Liver (tissue), 9 donors: Measurements from ENCODE around the gene GBE1. TPM values are rescaled to one million over a fixed set of nuclear protein-coding genes. Genes with fewer than 3 reads are reported as not detected.
A peak's percentile ranks its signal among the peaks of the same experiment; 100 is the strongest.

Experiments
- DNase-seq: peaks from one replicate; pipeline ENCODE4 v3.0.0-alpha.2; 2017; ENCODE audit warnings: low spot score
- H3K27ac ChIP-seq, 2 donors: one replicate each; pipeline ENCODE4 v1.7.0; 2013; ENCODE audit warnings: inconsistent platforms in 2 of 2, low read length in 2 of 2, control low read depth in 1 of 2, low read depth in 1 of 2, mild to moderate bottlenecking in 1 of 2
- H3K27me3 ChIP-seq, 4 donors: one replicate each; pipeline versions ENCODE4 v1.6.1 to v1.7.0; 2013; ENCODE audit warnings: low read length in 3 of 4, inconsistent platforms in 1 of 4, mild to moderate bottlenecking in 1 of 4, moderate library complexity in 1 of 4; ENCODE audit not compliant: control insufficient read depth in 4 of 4, insufficient read depth in 4 of 4
- H3K36me3 ChIP-seq, 4 donors: one replicate each; pipeline versions ENCODE4 v1.6.1 to v1.7.0; 2013; ENCODE audit warnings: low read length in 3 of 4, mild to moderate bottlenecking in 3 of 4, low read depth in 1 of 4, moderate library complexity in 1 of 4; ENCODE audit not compliant: control insufficient read depth in 4 of 4, insufficient read depth in 3 of 4
- H3K4me1 ChIP-seq, 4 donors: one replicate each; pipeline versions ENCODE4 v1.6.1 to v1.7.0; 2013; ENCODE audit warnings: low read length in 3 of 4, mild to moderate bottlenecking in 3 of 4, moderate library complexity in 1 of 4; ENCODE audit not compliant: control insufficient read depth in 4 of 4, insufficient read depth in 4 of 4
- H3K4me3 ChIP-seq, 3 donors: one replicate each; pipeline versions ENCODE4 v1.6.1 to v1.7.0; 2013; ENCODE audit warnings: low read length in 3 of 3, control low read depth in 1 of 3, low read depth in 1 of 3, mild to moderate bottlenecking in 1 of 3
- H3K9ac ChIP-seq, 2 donors: one replicate each; pipeline ENCODE4 v1.7.0; 2013; ENCODE audit warnings: low read length in 2 of 2, mild to moderate bottlenecking in 2 of 2, moderate library complexity in 2 of 2, control low read depth in 1 of 2, low read depth in 1 of 2
- H3K9me3 ChIP-seq, 4 donors: one replicate each; pipeline versions ENCODE4 v1.6.1 to v1.7.0; 2013; ENCODE audit warnings: low read length in 3 of 4; ENCODE audit not compliant: control insufficient read depth in 4 of 4
- EGR1 ChIP-seq, 2 donors: IDR thresholded peaks; 2 replicates each; pipeline ENCODE4 v1.6.1; 2016 to 2018; ENCODE audit warnings: antibody characterized with exemption in 2 of 2, low read depth in 2 of 2
- FOXA1 ChIP-seq: IDR thresholded peaks from 2 replicates; pipeline ENCODE4 v1.6.1; 2016; ENCODE audit warnings: antibody characterized with exemption
- FOXA2 ChIP-seq: IDR thresholded peaks from 2 replicates; pipeline ENCODE4 v1.6.1; 2016; ENCODE audit warnings: antibody characterized with exemption
- HNF4A ChIP-seq, 2 donors: conservative IDR thresholded peaks; 2 replicates each; pipeline ENCODE4 v1.6.1; 2016; ENCODE audit warnings: antibody characterized with exemption in 2 of 2, mild to moderate bottlenecking in 2 of 2
- HNF4G ChIP-seq: IDR thresholded peaks from 2 replicates; pipeline ENCODE4 v1.6.1; 2016; ENCODE audit warnings: antibody characterized with exemption
- JUND ChIP-seq, 2 donors: IDR thresholded peaks; 2 replicates each; pipeline ENCODE4 v1.6.1; 2016; ENCODE audit warnings: antibody characterized with exemption in 2 of 2
- NR2F2 ChIP-seq: IDR thresholded peaks from 2 replicates; pipeline ENCODE4 v1.6.1; 2016; ENCODE audit warnings: antibody characterized with exemption
- RAD21 ChIP-seq, 2 donors: IDR thresholded peaks; 2 replicates each; pipeline ENCODE4 v1.6.1; 2016; ENCODE audit warnings: antibody characterized with exemption in 2 of 2, mild to moderate bottlenecking in 2 of 2
- RXRA ChIP-seq, 2 donors: IDR thresholded peaks; 2 replicates each; pipeline ENCODE4 v1.6.1; 2017 to 2018; ENCODE audit warnings: antibody characterized with exemption in 2 of 2, mild to moderate bottlenecking in 1 of 2
- SP1 ChIP-seq: IDR thresholded peaks from 2 replicates; pipeline ENCODE4 v1.6.1; 2018; ENCODE audit warnings: antibody characterized with exemption, mild to moderate bottlenecking
- YY1 ChIP-seq: IDR thresholded peaks from 2 replicates; pipeline ENCODE4 v1.6.1; 2016; ENCODE audit warnings: antibody characterized with exemption, mild to moderate bottlenecking
- WGBS: extraction: QIAGEN DNeasy Blood & Tissue Kit; methylation state at CpG from one replicate; pipeline ENCODE4 v1.1.7; 2013; 5-methylcytosine and 5-hydroxymethylcytosine counted together
- polyA plus RNA-seq, 2 donors: library from polyadenylated mRNA; stranded (reverse) in 1 of 2; unstranded in 1 of 2; fragments of 200-250 nt in 1 of 2; fragments of >200 nt in 1 of 2; fragmentation: Nextera tagmentation in 1 of 2; extraction: Ambion mirVana in 1 of 2; gene quantifications; one replicate each; pipeline versions ENCODE4 v1.2.1 to v1.2.3, GENCODE V29; 2013 to 2015
- total RNA-seq, 2 donors: library from RNA; depleted of rRNA; stranded (reverse); fragments of >200 nt; gene quantifications; one replicate each; pipeline ENCODE4 v1.2.3, GENCODE V29; 2014
- TF ChIP-seq, protein P1 (sequence below): IDR thresholded peaks from 2 replicates; pipeline ENCODE4 v1.6.1; 2016; ENCODE audit warnings: antibody characterized with exemption, mild to moderate bottlenecking
- TF ChIP-seq, protein P2 (sequence below): IDR thresholded peaks from 2 replicates; pipeline ENCODE4 v1.6.1; 2016; ENCODE audit warnings: antibody characterized with exemption
- donor health status: healthy.
- donor health status: healthy.
- donor health status: healthy.
- donor health status: healthy.
- donor health status: healthy.

GBE1 gene
- total and polyA plus RNA-seq, 4 donors, result 22.5 to 95.6 (median 25.8) TPM

DNA sequence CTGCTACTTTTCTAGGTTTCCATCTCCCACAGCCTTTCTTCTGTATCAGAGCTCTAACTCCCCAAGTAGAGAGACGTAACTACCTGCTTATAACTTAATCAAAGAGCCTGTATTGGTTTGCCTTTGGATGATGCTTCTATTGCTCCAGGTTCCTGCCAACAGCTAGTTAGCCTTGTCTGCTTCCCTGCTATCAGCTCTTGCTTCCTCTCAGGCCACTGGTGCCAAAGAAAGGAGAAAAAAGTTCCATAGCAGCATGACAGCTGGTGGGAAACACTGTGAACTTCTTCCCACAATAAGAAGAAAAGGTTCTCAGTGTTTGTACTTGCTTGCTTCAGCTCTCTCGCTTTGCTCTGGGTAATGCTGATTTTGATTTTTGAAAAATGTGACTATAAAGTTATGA, 206.6 kb downstream of the GBE1 start:
- H3K27ac ChIP-seq, result peak overlapping the region; percentile 53 to 64
- no peaks in the 10 kb centered on the region for H3K27me3 ChIP-seq
- no peaks in the 10 kb centered on the region for H3K9me3 ChIP-seq
- no peak overlapping the region for H3K4me3 ChIP-seq
- WGBS, result 64% methylated on average over 2 of the region's 2 CpGs
- H3K4me1 ChIP-seq, result peaks cover 0 to 21% (median 11%) of the 10 kb centered on the region in 4 donors
- DNase-seq, result no peak
- TF ChIP-seq SP1 (no peak), RXRA (IDR thresholded peaks at IDR 0.05) (no peak), FOXA1 (no peak), RAD21 (IDR thresholded peaks at IDR 0.05) (no peak), NR2F2 (no peak)
- TF ChIP-seq, protein P1, sequence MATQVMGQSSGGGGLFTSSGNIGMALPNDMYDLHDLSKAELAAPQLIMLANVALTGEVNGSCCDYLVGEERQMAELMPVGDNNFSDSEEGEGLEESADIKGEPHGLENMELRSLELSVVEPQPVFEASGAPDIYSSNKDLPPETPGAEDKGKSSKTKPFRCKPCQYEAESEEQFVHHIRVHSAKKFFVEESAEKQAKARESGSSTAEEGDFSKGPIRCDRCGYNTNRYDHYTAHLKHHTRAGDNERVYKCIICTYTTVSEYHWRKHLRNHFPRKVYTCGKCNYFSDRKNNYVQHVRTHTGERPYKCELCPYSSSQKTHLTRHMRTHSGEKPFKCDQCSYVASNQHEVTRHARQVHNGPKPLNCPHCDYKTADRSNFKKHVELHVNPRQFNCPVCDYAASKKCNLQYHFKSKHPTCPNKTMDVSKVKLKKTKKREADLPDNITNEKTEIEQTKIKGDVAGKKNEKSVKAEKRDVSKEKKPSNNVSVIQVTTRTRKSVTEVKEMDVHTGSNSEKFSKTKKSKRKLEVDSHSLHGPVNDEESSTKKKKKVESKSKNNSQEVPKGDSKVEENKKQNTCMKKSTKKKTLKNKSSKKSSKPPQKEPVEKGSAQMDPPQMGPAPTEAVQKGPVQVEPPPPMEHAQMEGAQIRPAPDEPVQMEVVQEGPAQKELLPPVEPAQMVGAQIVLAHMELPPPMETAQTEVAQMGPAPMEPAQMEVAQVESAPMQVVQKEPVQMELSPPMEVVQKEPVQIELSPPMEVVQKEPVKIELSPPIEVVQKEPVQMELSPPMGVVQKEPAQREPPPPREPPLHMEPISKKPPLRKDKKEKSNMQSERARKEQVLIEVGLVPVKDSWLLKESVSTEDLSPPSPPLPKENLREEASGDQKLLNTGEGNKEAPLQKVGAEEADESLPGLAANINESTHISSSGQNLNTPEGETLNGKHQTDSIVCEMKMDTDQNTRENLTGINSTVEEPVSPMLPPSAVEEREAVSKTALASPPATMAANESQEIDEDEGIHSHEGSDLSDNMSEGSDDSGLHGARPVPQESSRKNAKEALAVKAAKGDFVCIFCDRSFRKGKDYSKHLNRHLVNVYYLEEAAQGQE, result no peak
- TF ChIP-seq, protein P2, sequence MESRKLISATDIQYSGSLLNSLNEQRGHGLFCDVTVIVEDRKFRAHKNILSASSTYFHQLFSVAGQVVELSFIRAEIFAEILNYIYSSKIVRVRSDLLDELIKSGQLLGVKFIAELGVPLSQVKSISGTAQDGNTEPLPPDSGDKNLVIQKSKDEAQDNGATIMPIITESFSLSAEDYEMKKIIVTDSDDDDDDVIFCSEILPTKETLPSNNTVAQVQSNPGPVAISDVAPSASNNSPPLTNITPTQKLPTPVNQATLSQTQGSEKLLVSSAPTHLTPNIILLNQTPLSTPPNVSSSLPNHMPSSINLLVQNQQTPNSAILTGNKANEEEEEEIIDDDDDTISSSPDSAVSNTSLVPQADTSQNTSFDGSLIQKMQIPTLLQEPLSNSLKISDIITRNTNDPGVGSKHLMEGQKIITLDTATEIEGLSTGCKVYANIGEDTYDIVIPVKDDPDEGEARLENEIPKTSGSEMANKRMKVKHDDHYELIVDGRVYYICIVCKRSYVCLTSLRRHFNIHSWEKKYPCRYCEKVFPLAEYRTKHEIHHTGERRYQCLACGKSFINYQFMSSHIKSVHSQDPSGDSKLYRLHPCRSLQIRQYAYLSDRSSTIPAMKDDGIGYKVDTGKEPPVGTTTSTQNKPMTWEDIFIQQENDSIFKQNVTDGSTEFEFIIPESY, result no peak
- H3K9ac ChIP-seq, result peak overlapping the region in 1 of 2 donors; percentile 19
- no peaks in the 10 kb centered on the region for H3K36me3 ChIP-seq

DNA sequence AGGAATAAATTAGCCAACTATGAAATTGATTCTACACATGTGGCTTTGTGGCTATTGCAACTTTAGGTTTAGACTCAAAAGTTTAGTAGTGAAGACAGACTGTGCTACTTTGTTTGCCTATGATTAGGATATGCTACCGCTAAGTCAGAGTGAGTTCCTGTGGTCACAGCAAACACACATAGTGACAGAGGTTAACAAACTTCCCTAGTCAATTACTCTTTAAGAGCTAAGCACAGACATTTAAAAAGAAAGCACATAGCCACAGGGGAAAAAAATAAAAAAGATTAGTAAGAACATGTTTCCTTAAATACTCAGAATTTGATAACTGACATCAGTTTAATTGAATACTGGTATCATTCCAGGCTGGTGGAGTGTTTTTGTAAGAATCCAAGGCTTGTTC, 207.1 kb downstream of the GBE1 start:
- WGBS, result 23% methylated on average over 1 of the region's 1 CpG
- TF ChIP-seq FOXA2 (no peak), RXRA (IDR thresholded peaks at IDR 0.05) (peak; percentile 38 to 56), HNF4G (no peak), SP1 (peak; percentile 31), JUND (IDR thresholded peaks at IDR 0.05) (no peak), YY1 (peak; percentile 8), EGR1 (IDR thresholded peaks at IDR 0.05; ENCODE audit: low read depth in 2 of 2) (no peak), HNF4A (conservative IDR thresholded peaks at IDR 0.05) (peak; percentile 35 to 47)
- TF ChIP-seq, protein P2, result no peak
- peaks cover 0 to 21% (median 11%) of the 10 kb centered on the region in 4 donors for H3K4me1 ChIP-seq
- H3K4me3 ChIP-seq, result no peak overlapping the region
- no peak for DNase-seq
- H3K27ac ChIP-seq, result peak overlapping the region; percentile 53 to 64
- no peaks in the 10 kb centered on the region for H3K27me3 ChIP-seq
- H3K9ac ChIP-seq, result peak overlapping the region in 1 of 2 donors; percentile 19
- no peaks in the 10 kb centered on the region for H3K9me3 ChIP-seq
- H3K36me3 ChIP-seq, result no peaks in the 10 kb centered on the region
